HCT116 (cell line): Measurements from ENCODE around the gene IL23A.

Source experiments
- CTCF ChIP-seq, 3 experiments: fragments of 200-600 bp in 1 of 3; sonication (generic) in 1 of 3; IDR thresholded peaks in 2 of 3; conservative IDR thresholded peaks in 1 of 3; 2 replicates each; pipeline ENCODE4 v1.5.1; 2012 to 2017; ENCODE audit warnings: low read depth in 2 of 3, low read length in 2 of 3, antibody characterized with exemption in 1 of 3, borderline replicate concordance in 1 of 3, control low read depth in 1 of 3, mild to moderate bottlenecking in 1 of 3, mixed read lengths in 1 of 3, mixed run types in 1 of 3, moderate library complexity in 1 of 3; ENCODE audit not compliant: insufficient read depth in 1 of 3
- EGR1 ChIP-seq: IDR thresholded peaks from 2 replicates; pipeline ENCODE4 v1.6.1; 2012; ENCODE audit warnings: low read depth

GRCh38 chr12:56346675-56347074 lies 8.0 kb downstream of the IL23A start:
- TF ChIP-seq CTCF (IDR thresholded peaks at IDR 0.05 in 2 of 3, conservative IDR thresholded peaks at IDR 0.05 in 1 of 3; ENCODE audit: borderline replicate concordance in 1 of 3, insufficient read depth in 1 of 3, low read depth in 2 of 3, low read length in 2 of 3) (0 out of 6 replicates have a peak, but pooled peaks have one; percentile 4 to 21 (median 11)), EGR1 (no peak)
